ENCODE data around the gene ALDH2.
"Not testable (repeated sequence)": the region's sequence is repeated elsewhere in the genome, so short reads cannot be mapped to it uniquely, and the experiment has no call there.

ALDH2 gene

GRCh38 chr12:111758120-111758561 lies 8.6 kb upstream of the ALDH2 start:
- no peak overlapping the region for H3K9ac ChIP-seq (ENCODE audit: low read depth in 1 of 2, low read length in 2 of 2)
- no peaks in the 10 kb centered on the region for H3K9me3 ChIP-seq (ENCODE audit: control insufficient read depth in 1 of 2, low read length in 2 of 2)
- H3K27ac ChIP-seq (ENCODE audit: low read depth, low read length), result no peak overlapping the region
- no peak overlapping the region for H3K4me3 ChIP-seq (ENCODE audit: low read depth in 1 of 2, low read length in 2 of 2)
- peaks cover 24 to 26% of the 10 kb centered on the region in 2 donors for H3K36me3 ChIP-seq (ENCODE audit: control insufficient read depth in 1 of 2, insufficient read depth in 2 of 2, low read length in 2 of 2)
- H3K4me1 ChIP-seq (ENCODE audit: control insufficient read depth in 1 of 2, insufficient read depth in 2 of 2, low read length in 2 of 2), result peaks cover 17 to 20% of the 10 kb centered on the region in 2 donors
- H3K27me3 ChIP-seq (ENCODE audit: control insufficient read depth in 1 of 2, insufficient read depth in 2 of 2, low read length in 2 of 2), result no peaks in the 10 kb centered on the region

- no peaks in the 10 kb centered on the region for H3K9me3 ChIP-seq (ENCODE audit: control insufficient read depth in 1 of 2, low read length in 2 of 2)
- peaks cover 14 to 17% of the 10 kb centered on the region in 2 donors for H3K4me1 ChIP-seq (ENCODE audit: control insufficient read depth in 1 of 2, insufficient read depth in 2 of 2, low read length in 2 of 2)
- no peaks in the 10 kb centered on the region for H3K27me3 ChIP-seq (ENCODE audit: control insufficient read depth in 1 of 2, insufficient read depth in 2 of 2, low read length in 2 of 2)
- no peak overlapping the region for H3K4me3 ChIP-seq (ENCODE audit: low read depth in 1 of 2, low read length in 2 of 2)
- H3K36me3 ChIP-seq (ENCODE audit: control insufficient read depth in 1 of 2, insufficient read depth in 2 of 2, low read length in 2 of 2), result peaks cover 16 to 22% of the 10 kb centered on the region in 2 donors
- no peak overlapping the region for H3K27ac ChIP-seq (ENCODE audit: low read depth, low read length)
- H3K9ac ChIP-seq (ENCODE audit: low read depth in 1 of 2, low read length in 2 of 2), result no peak overlapping the region
Observed at GRCh38 chr12:111759271-111759670, 7.5 kb upstream of the ALDH2 start.

- H3K4me1 ChIP-seq (ENCODE audit: control insufficient read depth in 1 of 2, insufficient read depth in 2 of 2, low read length in 2 of 2), result peaks cover 14 to 17% of the 10 kb centered on the region in 2 donors
- no peaks in the 10 kb centered on the region for H3K27me3 ChIP-seq (ENCODE audit: control insufficient read depth in 1 of 2, insufficient read depth in 2 of 2, low read length in 2 of 2)
- H3K9ac ChIP-seq (ENCODE audit: low read depth in 1 of 2, low read length in 2 of 2), result no peak overlapping the region
- H3K27ac ChIP-seq (ENCODE audit: low read depth, low read length), result no peak overlapping the region
- H3K36me3 ChIP-seq (ENCODE audit: control insufficient read depth in 1 of 2, insufficient read depth in 2 of 2, low read length in 2 of 2), result peaks cover 10 to 14% of the 10 kb centered on the region in 2 donors
- no peaks in the 10 kb centered on the region for H3K9me3 ChIP-seq (ENCODE audit: control insufficient read depth in 1 of 2, low read length in 2 of 2)
- H3K4me3 ChIP-seq (ENCODE audit: low read depth in 1 of 2, low read length in 2 of 2), result no peak overlapping the region
Observed at GRCh38 chr12:111759991-111760390, 6.7 kb upstream of the ALDH2 start.

GRCh38 chr12:111761099-111761498 lies 5.6 kb upstream of the ALDH2 start:
- no peaks in the 10 kb centered on the region for H3K27me3 ChIP-seq (ENCODE audit: control insufficient read depth in 1 of 2, insufficient read depth in 2 of 2, low read length in 2 of 2)
- H3K27ac ChIP-seq (ENCODE audit: low read depth, low read length), result no peak overlapping the region
- peaks cover 10 to 14% of the 10 kb centered on the region in 2 donors for H3K36me3 ChIP-seq (ENCODE audit: control insufficient read depth in 1 of 2, insufficient read depth in 2 of 2, low read length in 2 of 2)
- no peaks in the 10 kb centered on the region for H3K9me3 ChIP-seq (ENCODE audit: control insufficient read depth in 1 of 2, low read length in 2 of 2)
- peaks cover 14 to 17% of the 10 kb centered on the region in 2 donors for H3K4me1 ChIP-seq (ENCODE audit: control insufficient read depth in 1 of 2, insufficient read depth in 2 of 2, low read length in 2 of 2)
- no peak overlapping the region for H3K4me3 ChIP-seq (ENCODE audit: low read depth in 1 of 2, low read length in 2 of 2)
- H3K9ac ChIP-seq (ENCODE audit: low read depth in 1 of 2, low read length in 2 of 2), result no peak overlapping the region

GRCh38 chr12:111761706-111762105 lies 5.0 kb upstream of the ALDH2 start:
- Histone ChIP-seq H3K27ac (ENCODE audit: low read depth, low read length) (peak overlapping the region; percentile 50), H3K36me3 (ENCODE audit: control insufficient read depth in 1 of 2, insufficient read depth in 2 of 2, low read length in 2 of 2) (peaks cover 4 to 8% of the 10 kb centered on the region in 2 donors), H3K9ac (ENCODE audit: low read depth in 1 of 2, low read length in 2 of 2) (no peak overlapping the region), H3K4me1 (ENCODE audit: control insufficient read depth in 1 of 2, insufficient read depth in 2 of 2, low read length in 2 of 2) (peaks cover 18 to 22% of the 10 kb centered on the region in 2 donors), H3K4me3 (ENCODE audit: low read depth in 1 of 2, low read length in 2 of 2) (no peak overlapping the region), H3K27me3 (ENCODE audit: control insufficient read depth in 1 of 2, insufficient read depth in 2 of 2, low read length in 2 of 2) (no peaks in the 10 kb centered on the region), H3K9me3 (ENCODE audit: control insufficient read depth in 1 of 2, low read length in 2 of 2) (no peaks in the 10 kb centered on the region)

- H3K9me3 ChIP-seq (ENCODE audit: control insufficient read depth in 1 of 2, low read length in 2 of 2); H3K4me3 ChIP-seq (ENCODE audit: low read depth in 1 of 2, low read length in 2 of 2); H3K27me3 ChIP-seq (ENCODE audit: control insufficient read depth in 1 of 2, insufficient read depth in 2 of 2, low read length in 2 of 2); H3K36me3 ChIP-seq (ENCODE audit: control insufficient read depth in 1 of 2, insufficient read depth in 2 of 2, low read length in 2 of 2); H3K9ac ChIP-seq (ENCODE audit: low read depth in 1 of 2, low read length in 2 of 2); H3K27ac ChIP-seq (ENCODE audit: low read depth, low read length): not testable (repeated sequence)
- peaks cover 16 to 20% of the 10 kb centered on the region in 2 donors for H3K4me1 ChIP-seq (ENCODE audit: control insufficient read depth in 1 of 2, insufficient read depth in 2 of 2, low read length in 2 of 2)
Observed at GRCh38 chr12:111763552-111763951, 3.2 kb upstream of the ALDH2 start.

- H3K36me3 ChIP-seq (ENCODE audit: control insufficient read depth in 1 of 2, insufficient read depth in 2 of 2, low read length in 2 of 2), result no peaks in the 10 kb centered on the region
- H3K4me1 ChIP-seq (ENCODE audit: control insufficient read depth in 1 of 2, insufficient read depth in 2 of 2, low read length in 2 of 2), result peaks cover 23 to 26% of the 10 kb centered on the region in 2 donors
- no peaks in the 10 kb centered on the region for H3K27me3 ChIP-seq (ENCODE audit: control insufficient read depth in 1 of 2, insufficient read depth in 2 of 2, low read length in 2 of 2)
- H3K4me3 ChIP-seq (ENCODE audit: low read depth in 1 of 2, low read length in 2 of 2), result no peak overlapping the region
- H3K9me3 ChIP-seq (ENCODE audit: control insufficient read depth in 1 of 2, low read length in 2 of 2), result no peaks in the 10 kb centered on the region
- H3K27ac ChIP-seq (ENCODE audit: low read depth, low read length), result no peak overlapping the region
- no peak overlapping the region for H3K9ac ChIP-seq (ENCODE audit: low read depth in 1 of 2, low read length in 2 of 2)
Observed at GRCh38 chr12:111764120-111764821, 2.5 kb upstream of the ALDH2 start.

GRCh38 chr12:111767362-111768158 lies 827 bp downstream of the ALDH2 start:
- H3K27me3 ChIP-seq (ENCODE audit: control insufficient read depth in 1 of 2, insufficient read depth in 2 of 2, low read length in 2 of 2), result no peaks in the 10 kb centered on the region
- H3K36me3 ChIP-seq (ENCODE audit: control insufficient read depth in 1 of 2, insufficient read depth in 2 of 2, low read length in 2 of 2), result no peaks in the 10 kb centered on the region
- peak overlapping the region; percentile 60 for H3K27ac ChIP-seq (ENCODE audit: low read depth, low read length)
- H3K9me3 ChIP-seq (ENCODE audit: control insufficient read depth in 1 of 2, low read length in 2 of 2), result no peaks in the 10 kb centered on the region
- peak overlapping the region; percentile 89 to 93 for H3K4me3 ChIP-seq (ENCODE audit: low read depth in 1 of 2, low read length in 2 of 2)
- peaks cover 35 to 45% of the 10 kb centered on the region in 2 donors for H3K4me1 ChIP-seq (ENCODE audit: control insufficient read depth in 1 of 2, insufficient read depth in 2 of 2, low read length in 2 of 2)
- peak overlapping the region; percentile 75 to 89 for H3K9ac ChIP-seq (ENCODE audit: low read depth in 1 of 2, low read length in 2 of 2)

GRCh38 chr12:111768159-111768895 lies 1.6 kb downstream of the ALDH2 start:
- H3K27me3 ChIP-seq (ENCODE audit: control insufficient read depth in 1 of 2, insufficient read depth in 2 of 2, low read length in 2 of 2), result no peaks in the 10 kb centered on the region
- H3K9ac ChIP-seq (ENCODE audit: low read depth in 1 of 2, low read length in 2 of 2), result peak overlapping the region; percentile 75 to 89
- H3K27ac ChIP-seq (ENCODE audit: low read depth, low read length), result no peak overlapping the region
- no peaks in the 10 kb centered on the region for H3K9me3 ChIP-seq (ENCODE audit: control insufficient read depth in 1 of 2, low read length in 2 of 2)
- H3K4me1 ChIP-seq (ENCODE audit: control insufficient read depth in 1 of 2, insufficient read depth in 2 of 2, low read length in 2 of 2), result peaks cover 38 to 53% of the 10 kb centered on the region in 2 donors
- peak overlapping the region; percentile 89 to 93 for H3K4me3 ChIP-seq (ENCODE audit: low read depth in 1 of 2, low read length in 2 of 2)
- H3K36me3 ChIP-seq (ENCODE audit: control insufficient read depth in 1 of 2, insufficient read depth in 2 of 2, low read length in 2 of 2), result no peaks in the 10 kb centered on the region

- Histone ChIP-seq H3K9ac (ENCODE audit: low read depth in 1 of 2, low read length in 2 of 2) (no peak overlapping the region), H3K9me3 (ENCODE audit: control insufficient read depth in 1 of 2, low read length in 2 of 2) (no peaks in the 10 kb centered on the region), H3K36me3 (ENCODE audit: control insufficient read depth in 1 of 2, insufficient read depth in 2 of 2, low read length in 2 of 2) (no peaks in the 10 kb centered on the region), H3K4me1 (ENCODE audit: control insufficient read depth in 1 of 2, insufficient read depth in 2 of 2, low read length in 2 of 2) (peaks cover 51 to 63% of the 10 kb centered on the region in 2 donors), H3K4me3 (ENCODE audit: low read depth in 1 of 2, low read length in 2 of 2) (no peak overlapping the region), H3K27me3 (ENCODE audit: control insufficient read depth in 1 of 2, insufficient read depth in 2 of 2, low read length in 2 of 2) (no peaks in the 10 kb centered on the region), H3K27ac (ENCODE audit: low read depth, low read length) (no peak overlapping the region)
Observed at GRCh38 chr12:111769599-111769998, 2.9 kb downstream of the ALDH2 start.

All from duodenal mucosa (tissue), 2 donors.